AG10803 (cell line): ENCODE measurements around the gene CRHR2.

Source experiments
- DNase-seq: peaks from one replicate; pipeline ENCODE4 v3.0.0; 2010; ENCODE audit warnings: low read depth
- H3K4me3 ChIP-seq: 2 replicates; pipeline ENCODE4 v1.5.1; 2011; ENCODE audit warnings: mild to moderate bottlenecking, low read length, control low read depth
- CTCF ChIP-seq: conservative IDR thresholded peaks from 2 replicates; pipeline ENCODE4 v1.5.1; 2011; ENCODE audit warnings: mild to moderate bottlenecking, low read length, control low read depth, inconsistent platforms

Gene CRHR2

GRCh38 chr7:30682212-30683083 lies at the start of gene CRHR2:
CRHR2 (minus strand) TSS chr7:30682456; CDS start chr7:30682280, 176 bp downstream.
- no peak for DNase-seq
- H3K4me3 ChIP-seq = no peak within 1 kb of the TSS
- no peak for TF ChIP-seq CTCF

DNA sequence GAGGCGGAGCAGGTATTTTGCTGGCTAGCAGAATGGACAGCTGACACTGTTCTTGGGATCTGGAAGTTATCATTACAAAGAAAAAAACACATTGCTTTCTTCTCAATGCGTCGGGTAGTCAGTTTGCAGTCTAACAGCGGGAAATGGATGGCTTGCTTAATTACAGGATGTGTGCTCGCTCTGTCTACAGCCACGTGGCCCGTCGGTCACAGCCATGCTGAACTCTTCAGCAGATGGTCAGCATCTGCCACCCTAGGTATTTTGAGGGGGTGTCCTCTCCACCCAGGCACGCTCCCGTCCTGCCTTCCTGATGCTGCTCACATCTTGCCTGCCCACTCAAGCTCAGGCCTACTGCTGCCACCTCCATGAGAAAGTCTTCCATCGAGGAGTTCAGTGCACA lies 49.3 kb upstream of the CRHR2 start:
- TF ChIP-seq CTCF = no peak
- peak; percentile 17 for DNase-seq
- H3K4me3 ChIP-seq = no peak overlapping the region

DNA sequence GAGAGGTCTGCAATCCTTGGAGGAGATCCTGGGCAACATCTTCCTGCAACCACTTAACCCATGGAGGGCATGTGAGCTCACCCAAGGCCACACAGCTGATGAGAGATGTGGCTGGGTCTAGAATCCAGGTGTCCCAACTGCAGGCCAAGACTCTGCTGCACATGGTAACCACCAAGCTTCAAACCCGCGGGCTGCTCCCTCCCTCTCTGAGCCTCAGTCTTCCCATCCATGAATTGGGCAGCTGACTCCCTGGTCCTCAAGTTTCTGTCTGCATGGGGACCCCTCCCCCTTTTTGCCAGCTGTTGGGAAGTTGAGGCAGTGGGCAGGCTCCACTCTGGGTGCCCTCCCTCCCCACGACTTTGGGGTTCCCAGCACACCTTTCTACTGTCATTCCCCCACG lies 48.7 kb upstream of the CRHR2 start:
- H3K4me3 ChIP-seq = no peak overlapping the region
- no peak for TF ChIP-seq CTCF
- DNase-seq = no peak

GRCh38 chr7:30730097-30730496 lies 47.8 kb upstream of the CRHR2 start:
- H3K4me3 ChIP-seq = no peak overlapping the region
- DNase-seq = no peak
- TF ChIP-seq CTCF = no peak

DNA sequence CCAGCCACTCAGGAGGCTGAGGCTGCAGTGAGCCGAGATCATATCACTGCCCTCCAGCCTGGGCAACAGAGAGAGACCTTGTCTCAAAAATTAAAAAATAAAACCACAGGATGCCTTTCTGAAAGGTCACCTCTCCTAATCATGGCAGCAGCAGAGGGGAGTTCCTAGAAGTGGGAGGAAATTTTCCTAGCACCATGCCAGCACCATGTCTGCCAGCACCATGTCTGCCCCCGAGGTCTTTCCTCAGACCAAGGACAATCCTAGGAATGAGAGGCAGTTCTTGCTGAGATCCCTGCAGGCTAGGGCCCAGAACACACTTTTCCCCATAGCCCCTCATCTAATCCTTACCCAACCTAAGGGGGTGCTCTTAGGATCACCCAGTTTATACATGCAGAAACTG lies 47.4 kb upstream of the CRHR2 start:
- no peak for TF ChIP-seq CTCF
- DNase-seq = no peak
- no peak overlapping the region for H3K4me3 ChIP-seq

GRCh38 chr7:30728591-30729100 lies 46.4 kb upstream of the CRHR2 start:
- TF ChIP-seq CTCF = no peak
- H3K4me3 ChIP-seq = no peak overlapping the region
- DNase-seq = no peak
